K562 (cell line): Measurements from ENCODE around the gene TTLL10.

ENCODE experiments used
- CHD2 ChIP-seq: IDR thresholded peaks from 2 replicates; pipeline ENCODE4 v1.6.1; 2011; ENCODE audit warnings: low read depth, low read length
- ELF1 ChIP-seq: fragments of 200-800 bp; sonication (Bioruptor generic); IDR thresholded peaks from 2 replicates; pipeline ENCODE4 v1.6.1; 2016; ENCODE audit warnings: missing genetic modification characterization, missing compliant biosample characterization
- MAZ ChIP-seq, 2 experiments: fragments of 450-650 bp in 1 of 2; sonication (generic) in 1 of 2; formaldehyde crosslinking; IDR thresholded peaks in 1 of 2; conservative IDR thresholded peaks in 1 of 2; 2 replicates each; pipeline versions ENCODE4 v1.4.0 to v1.5.0; 2020; ENCODE audit warnings: mild to moderate bottlenecking in 1 of 2, missing genetic modification reagents in 1 of 2
- MBD2 ChIP-seq: sonication (generic); IDR thresholded peaks from 2 replicates; pipeline ENCODE4 v1.6.1; 2016; ENCODE audit warnings: low read depth, borderline replicate concordance
- POLR2AphosphoS5 ChIP-seq: IDR thresholded peaks from 2 replicates; pipeline ENCODE4 v1.6.1; 2011; ENCODE audit warnings: mild to moderate bottlenecking, low read depth, low read length, moderate library complexity; ENCODE audit not compliant: control insufficient read depth, insufficient read depth
- RBM22 ChIP-seq: fragments of 200-400 bp; formaldehyde crosslinking; IDR thresholded peaks from 2 replicates; pipeline ENCODE4 v1.6.1; 2018; ENCODE audit warnings: low read length, low read depth; ENCODE audit not compliant: poor library complexity, severe bottlenecking
- RCOR1 ChIP-seq, 2 experiments: IDR thresholded peaks; 2 replicates each; pipeline ENCODE4 v1.6.1; 2012; ENCODE audit warnings: low read depth in 2 of 2, low read length in 2 of 2, borderline replicate concordance in 1 of 2, improper control_type of control experiment in 1 of 2
- XRCC3 ChIP-seq: fragments of 450-650 bp; IDR thresholded peaks from 2 replicates; pipeline ENCODE4 v1.6.1; 2017; ENCODE audit warnings: mild to moderate bottlenecking, moderate library complexity
- TF ChIP-seq, protein P1 (sequence below): sonication (generic); formaldehyde crosslinking; IDR thresholded peaks from 2 replicates; pipeline ENCODE4 v1.8.1; 2022; ENCODE audit warnings: missing genetic modification reagents
- TF ChIP-seq, protein P2 (sequence below), 3 experiments: IDR thresholded peaks in 2 of 3; conservative IDR thresholded peaks in 1 of 3; 2 replicates each; pipeline ENCODE4 v1.5.1; 2011 to 2012; ENCODE audit warnings: low read length in 3 of 3, mild to moderate bottlenecking in 3 of 3, control low read depth in 2 of 3, improper control_type of control experiment in 1 of 3, inconsistent platforms in 1 of 3, low read depth in 1 of 3, mixed read lengths in 1 of 3, moderate library complexity in 1 of 3; ENCODE audit not compliant: insufficient read depth in 2 of 3

DNA sequence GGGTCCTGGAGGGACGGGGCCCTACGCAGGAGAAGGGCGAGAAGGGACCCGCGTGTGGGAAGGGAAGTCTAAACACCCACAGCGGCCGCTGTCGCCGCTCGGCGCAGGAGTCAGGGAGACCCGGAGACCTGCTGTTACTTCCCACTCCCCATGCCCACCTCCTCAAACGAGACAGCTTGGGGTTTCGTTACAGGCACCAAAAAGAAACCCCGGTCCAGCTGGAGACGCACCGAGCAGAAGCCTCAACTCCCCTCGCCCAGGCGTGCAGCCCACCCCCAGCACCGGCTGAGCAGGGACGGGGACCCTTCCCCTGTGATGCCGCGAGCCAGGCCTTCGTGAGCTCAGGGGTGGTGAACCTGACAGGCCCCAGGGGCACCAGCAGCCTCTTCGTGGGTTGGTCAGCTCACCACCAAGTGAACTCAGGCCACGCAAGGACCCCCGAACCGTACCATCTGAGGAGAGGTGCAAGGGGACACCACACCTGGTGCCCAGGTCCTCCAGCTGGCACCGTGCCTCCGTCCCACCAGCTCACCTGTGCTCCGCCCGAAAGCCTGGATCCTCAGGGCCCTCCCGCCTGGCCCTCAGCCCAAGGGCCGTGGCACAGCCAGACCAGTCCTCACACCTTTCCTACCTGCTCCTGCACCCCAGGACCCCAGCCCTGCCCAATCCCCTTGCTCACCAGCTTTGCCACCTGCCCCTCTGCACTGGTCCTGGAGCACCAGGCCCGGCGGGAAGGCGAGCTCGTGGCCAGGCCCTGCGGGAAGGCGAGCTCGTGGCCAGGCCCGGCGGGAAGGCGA lies 53.1 kb downstream of the TTLL10 start:
- TF ChIP-seq MBD2, result no peak
- TF ChIP-seq, protein P1, sequence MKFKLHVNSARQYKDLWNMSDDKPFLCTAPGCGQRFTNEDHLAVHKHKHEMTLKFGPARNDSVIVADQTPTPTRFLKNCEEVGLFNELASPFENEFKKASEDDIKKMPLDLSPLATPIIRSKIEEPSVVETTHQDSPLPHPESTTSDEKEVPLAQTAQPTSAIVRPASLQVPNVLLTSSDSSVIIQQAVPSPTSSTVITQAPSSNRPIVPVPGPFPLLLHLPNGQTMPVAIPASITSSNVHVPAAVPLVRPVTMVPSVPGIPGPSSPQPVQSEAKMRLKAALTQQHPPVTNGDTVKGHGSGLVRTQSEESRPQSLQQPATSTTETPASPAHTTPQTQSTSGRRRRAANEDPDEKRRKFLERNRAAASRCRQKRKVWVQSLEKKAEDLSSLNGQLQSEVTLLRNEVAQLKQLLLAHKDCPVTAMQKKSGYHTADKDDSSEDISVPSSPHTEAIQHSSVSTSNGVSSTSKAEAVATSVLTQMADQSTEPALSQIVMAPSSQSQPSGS (CRISPR knock-in tag), result no peak
- TF ChIP-seq, protein P2, sequence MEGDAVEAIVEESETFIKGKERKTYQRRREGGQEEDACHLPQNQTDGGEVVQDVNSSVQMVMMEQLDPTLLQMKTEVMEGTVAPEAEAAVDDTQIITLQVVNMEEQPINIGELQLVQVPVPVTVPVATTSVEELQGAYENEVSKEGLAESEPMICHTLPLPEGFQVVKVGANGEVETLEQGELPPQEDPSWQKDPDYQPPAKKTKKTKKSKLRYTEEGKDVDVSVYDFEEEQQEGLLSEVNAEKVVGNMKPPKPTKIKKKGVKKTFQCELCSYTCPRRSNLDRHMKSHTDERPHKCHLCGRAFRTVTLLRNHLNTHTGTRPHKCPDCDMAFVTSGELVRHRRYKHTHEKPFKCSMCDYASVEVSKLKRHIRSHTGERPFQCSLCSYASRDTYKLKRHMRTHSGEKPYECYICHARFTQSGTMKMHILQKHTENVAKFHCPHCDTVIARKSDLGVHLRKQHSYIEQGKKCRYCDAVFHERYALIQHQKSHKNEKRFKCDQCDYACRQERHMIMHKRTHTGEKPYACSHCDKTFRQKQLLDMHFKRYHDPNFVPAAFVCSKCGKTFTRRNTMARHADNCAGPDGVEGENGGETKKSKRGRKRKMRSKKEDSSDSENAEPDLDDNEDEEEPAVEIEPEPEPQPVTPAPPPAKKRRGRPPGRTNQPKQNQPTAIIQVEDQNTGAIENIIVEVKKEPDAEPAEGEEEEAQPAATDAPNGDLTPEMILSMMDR (IDR thresholded peaks at IDR 0.05 in 2 of 3, conservative IDR thresholded peaks at IDR 0.05 in 1 of 3; ENCODE audit: insufficient read depth in 2 of 3, low read depth in 1 of 3, low read length in 3 of 3), result no peak
- no peak for TF ChIP-seq RBM22
- no peak for TF ChIP-seq CHD2
- TF ChIP-seq XRCC3, result no peak
- TF ChIP-seq MAZ (CRISPR knock-in tag; conservative IDR thresholded peaks at IDR 0.05 in 1 of 2, IDR thresholded peaks at IDR 0.05 in 1 of 2), result no peak
- TF ChIP-seq RCOR1 (IDR thresholded peaks at IDR 0.05; ENCODE audit: borderline replicate concordance in 1 of 2, low read depth in 2 of 2, low read length in 2 of 2), result no peak
- no peak for TF ChIP-seq POLR2AphosphoS5
- TF ChIP-seq ELF1, result no peak
